GM12892 (cell line): ENCODE data around the gene KLHL30.

Experiments
- POLR2A ChIP-seq: IDR thresholded peaks from 2 replicates; pipeline ENCODE4 v1.6.1; 2011; ENCODE audit warnings: low read depth, low read length, control low read depth
- TAF1 ChIP-seq: IDR thresholded peaks from 2 replicates; pipeline ENCODE4 v1.6.1; 2011; ENCODE audit warnings: low read depth, mild to moderate bottlenecking, control low read depth, low read length, borderline replicate concordance

- TF ChIP-seq TAF1, result no peak
- no peak for TF ChIP-seq POLR2A
Measured at GRCh38 chr2:238100049-238100820, 38.2 kb upstream of the KLHL30 start, which contains the start of gene ESPNL.
